Activated T-cell treated with anti-CD3 and anti-CD28 coated beads for 1 hour (primary cell): ENCODE data around the gene CHURC1.

Experiments used
- DNase-seq: peaks from one replicate; pipeline ENCODE4 v3.0.0-alpha.2; 2020; ENCODE audit warnings: low read depth

CHURC1 gene

DNA sequence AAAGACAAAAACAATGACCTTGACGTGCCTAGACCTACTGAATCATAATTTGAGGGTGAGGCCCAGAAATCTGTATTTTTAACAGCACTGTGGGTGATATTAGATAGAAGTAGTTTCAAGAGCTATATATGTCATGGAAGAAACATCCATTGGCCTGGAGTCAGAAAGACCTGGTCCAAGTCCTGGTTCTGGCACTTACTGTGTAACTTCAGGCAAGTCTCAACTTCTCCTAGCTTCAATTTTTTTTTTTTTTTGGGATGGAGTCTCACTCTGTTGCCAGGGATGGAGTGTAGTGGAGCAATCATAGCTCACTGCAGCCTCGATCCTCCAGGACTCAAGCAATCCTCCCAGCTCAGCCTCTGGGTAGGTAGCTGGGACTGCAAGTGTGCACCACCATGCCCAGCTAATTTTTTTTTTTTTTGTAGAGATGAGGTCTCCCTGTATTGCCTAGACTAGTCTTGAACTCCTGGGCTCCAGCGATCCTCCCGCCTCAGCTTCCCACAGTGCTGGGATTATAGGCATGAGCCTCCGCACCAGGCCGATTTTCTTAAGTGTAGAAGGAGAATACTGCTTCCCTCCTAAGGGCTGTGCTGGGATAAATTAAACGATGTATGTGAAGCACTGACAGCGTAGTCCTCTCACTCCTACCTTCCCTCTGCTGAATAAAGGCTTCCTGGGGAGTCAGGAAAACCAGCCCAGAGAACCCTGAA lies 42.6 kb downstream of the CHURC1 start:
- no peak for DNase-seq

DNA sequence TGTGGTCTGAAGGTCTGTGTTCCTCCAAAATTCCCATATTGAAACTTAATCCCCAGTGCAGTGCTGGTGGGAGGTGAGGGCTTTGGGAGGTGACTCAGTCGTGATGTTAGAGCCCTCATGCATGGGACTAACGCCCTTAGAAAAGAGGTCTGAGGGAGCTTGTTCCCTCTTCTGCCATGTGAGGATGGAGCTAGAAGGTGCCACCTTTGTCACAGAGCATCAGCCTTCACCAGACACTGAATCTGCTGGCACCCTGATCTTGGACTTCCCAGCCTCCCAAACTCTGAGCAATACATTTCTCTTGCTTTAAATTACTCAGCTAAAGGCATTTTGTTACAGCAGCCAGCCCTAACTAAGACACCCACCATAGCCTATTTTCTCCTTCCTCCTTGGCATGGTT lies 43.9 kb downstream of the CHURC1 start:
- DNase-seq, result no peak

DNA sequence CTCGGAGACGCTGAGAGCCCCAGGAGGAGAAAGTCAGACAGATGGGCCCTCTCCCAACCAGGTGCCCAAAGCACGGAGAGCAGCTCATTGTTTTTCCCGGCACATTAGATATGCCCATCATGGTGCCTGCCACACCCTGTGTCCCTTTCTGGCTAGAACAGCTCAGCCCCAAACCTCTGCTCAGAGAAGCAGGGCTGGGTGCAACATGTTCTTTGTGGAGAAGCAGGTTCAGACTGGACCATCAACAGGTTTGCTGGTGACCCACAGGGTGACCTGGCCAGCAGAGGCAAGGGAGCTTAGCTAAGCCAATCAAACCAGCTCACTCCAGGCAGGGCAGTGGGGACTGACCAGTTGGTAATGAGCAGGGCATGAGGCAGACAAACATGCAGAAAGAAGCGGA lies 44.5 kb downstream of the CHURC1 start:
- no peak for DNase-seq

DNA sequence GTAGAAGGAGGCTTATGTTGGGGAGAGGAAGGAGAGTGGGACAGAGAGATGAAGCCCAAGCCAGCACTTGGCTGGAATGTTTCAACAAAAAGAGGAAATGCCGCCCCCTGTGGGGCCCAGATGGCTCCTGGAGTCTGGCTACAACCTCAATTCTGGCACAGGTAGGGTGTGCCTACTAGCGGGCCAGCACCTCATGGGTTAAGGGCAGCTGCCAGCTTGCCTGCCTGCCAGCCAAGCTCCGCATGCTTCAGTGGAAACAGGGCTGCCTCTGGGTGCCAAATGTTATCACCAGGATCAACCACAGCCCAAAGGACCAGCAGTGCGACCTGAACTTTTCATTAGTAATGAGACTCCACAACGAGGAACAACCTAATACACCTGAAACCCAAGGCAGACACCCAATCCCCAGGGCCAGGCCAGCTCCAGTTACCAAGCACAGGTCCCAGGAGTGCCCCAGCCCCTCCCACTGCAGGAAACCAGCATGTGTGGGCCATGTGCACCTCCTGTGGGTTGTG lies 46.6 kb downstream of the CHURC1 start:
- no peak for DNase-seq

DNA sequence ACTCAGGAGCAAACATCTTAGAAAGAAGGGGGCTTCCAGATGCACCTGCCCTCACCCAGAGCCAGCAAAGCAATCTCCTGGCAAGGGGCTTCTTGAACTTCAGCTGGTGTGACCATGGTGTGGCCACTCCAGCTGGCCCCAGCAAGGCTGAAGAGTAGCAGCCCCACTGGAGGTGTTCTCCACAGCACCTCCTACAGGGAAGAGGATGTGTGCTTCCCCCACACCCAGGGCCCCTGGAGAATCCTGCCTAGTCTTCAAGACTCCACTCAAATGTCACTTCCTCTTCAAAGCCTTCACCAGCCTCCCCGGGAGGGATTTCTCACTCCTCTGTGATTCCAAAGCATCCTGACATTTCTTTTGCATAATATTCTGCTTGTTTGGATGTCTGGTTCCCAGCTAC lies 49.4 kb downstream of the CHURC1 start:
- DNase-seq, result no peak

DNA sequence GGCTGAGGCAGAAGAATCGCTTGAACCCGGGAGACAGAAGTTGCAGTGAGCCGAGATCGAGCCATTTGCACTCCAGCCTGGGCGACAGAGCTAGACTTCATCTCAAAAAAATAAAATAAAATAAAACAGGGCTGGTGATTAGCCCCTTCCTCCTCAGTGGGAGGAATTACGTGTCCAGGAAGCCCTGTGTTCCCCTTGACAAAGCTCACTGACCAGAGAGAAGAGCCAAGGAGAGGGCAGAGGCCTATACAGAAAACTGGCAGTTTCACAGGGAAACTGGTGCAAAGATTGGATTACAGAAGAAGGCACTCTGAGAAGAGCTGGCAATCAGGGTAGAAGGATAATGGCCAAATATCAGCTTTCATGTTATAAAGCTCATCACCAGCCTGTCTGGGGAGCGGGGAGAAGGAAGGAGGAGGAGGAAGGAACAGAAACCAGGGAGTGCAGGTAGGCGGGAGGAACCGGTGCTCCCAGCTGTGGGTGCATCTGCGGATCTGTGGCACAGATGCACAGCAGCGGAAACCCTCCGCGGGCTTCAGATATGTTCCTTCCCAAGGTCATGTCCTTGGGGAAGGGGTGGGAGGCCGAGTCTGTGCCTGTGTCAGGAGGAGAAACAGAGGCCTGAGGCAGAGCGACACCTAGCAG lies 51.2 kb downstream of the CHURC1 start:
- no peak for DNase-seq

DNA sequence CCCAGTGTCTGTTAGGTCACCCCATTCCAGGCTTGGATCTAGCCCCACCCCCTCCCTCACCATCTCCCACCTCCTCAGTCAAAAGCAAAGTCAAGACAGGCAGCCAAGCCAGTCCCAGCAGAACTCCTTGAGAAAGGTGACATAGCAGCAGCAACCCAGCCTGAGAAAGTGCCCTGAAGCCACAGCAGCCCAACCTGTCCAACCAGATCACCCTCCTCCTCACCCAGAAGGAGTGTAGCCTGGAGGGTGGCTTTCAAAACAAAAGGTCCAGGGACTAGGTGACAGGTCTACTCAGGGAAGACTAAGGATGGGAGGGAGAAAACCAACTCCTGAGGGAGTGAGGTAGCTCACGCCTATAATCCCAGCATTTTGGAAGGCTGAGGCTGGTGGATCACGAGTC lies 52.7 kb downstream of the CHURC1 start:
- no peak for DNase-seq

DNA sequence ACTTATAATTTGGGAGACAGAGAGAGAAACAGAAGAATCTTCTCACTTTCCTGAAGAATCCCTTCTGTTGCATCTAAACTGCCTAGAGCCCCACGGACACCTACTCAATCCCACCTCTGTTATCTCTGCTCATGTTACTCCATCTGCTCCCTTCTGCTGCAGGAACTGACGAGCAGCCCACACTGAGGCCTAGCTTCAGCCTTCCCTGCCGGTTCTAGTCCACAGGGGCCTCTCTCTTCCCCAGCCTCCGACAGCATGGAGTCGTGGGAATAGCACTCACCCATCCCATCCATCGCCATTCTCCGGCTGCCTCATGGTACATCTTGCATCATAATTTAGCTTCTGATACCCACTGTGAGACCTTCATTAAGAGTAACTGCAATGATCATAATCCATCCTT lies 53.9 kb downstream of the CHURC1 start:
- no peak for DNase-seq

DNA sequence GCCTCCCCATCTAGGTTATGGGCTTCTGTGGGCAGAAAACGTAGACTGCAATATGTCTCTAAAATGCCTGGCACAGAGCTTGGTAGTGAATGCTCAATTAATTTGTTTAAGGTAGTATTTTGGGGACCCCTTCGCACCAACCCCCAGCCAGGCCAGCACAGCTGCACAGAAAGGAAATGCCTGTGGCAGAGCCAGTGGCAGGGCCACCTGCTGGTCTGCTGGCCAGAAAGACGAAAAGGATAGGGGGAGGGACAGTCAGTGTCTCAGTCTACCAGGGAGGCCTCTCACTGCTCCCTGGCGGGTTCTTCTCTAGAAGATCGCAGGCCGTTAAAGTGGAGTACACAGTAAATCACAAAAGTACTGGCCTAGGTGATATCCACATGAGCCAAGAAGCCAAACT lies 54.4 kb downstream of the CHURC1 start:
- DNase-seq, result no peak

DNA sequence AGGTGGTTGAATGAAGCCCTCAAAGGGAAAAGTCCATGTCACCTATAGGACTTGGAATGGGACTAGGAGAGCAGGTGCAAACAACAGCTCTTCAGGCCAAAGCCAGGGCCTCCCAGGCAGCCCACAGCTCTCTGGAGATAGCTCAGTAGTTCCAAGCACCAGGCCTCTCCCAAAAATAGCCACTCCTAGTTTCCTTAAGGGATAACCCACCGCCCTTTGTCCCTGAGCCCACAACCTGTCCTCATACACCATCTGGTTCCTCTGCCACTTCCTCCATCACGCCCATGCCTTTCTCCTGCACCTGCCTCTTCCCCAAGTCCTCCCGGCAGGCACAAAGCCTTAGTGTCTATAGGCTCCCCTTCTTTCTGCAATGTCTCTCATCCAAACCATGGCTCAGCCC lies 55.8 kb downstream of the CHURC1 start:
- DNase-seq, result no peak

DNA sequence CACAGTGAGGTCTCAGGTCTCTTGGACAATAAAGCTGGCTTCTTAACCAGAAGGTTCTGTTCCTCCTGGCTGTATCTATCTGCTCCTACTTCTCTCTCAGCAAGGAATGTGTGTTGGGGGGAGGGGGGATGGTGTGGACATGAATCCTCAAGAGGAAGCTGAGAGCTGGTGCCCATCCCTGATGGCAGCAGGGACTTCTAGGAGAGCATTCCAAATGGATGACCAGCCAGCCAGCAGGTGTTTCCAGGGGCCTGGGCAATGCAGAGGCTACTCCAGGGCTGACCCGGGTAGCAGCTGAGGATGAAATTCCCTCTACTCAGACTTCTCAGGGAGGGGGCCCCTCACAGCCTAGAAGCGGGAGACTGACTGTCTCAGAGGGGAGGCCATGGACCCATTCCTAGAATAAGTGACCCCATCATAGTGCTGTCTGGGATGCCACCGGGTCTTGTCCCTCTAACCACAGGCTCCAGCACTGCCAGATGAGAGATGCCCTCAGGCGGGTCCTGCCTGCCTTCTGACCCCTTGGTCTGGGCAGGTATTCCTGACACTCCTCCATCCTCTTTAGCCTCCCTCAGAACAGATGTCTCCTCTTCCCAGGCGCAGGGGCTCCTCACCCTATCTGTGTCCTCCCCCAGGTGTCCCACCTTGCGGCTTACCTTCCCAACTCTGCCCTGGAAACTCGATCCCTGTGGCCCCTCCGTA lies 56.7 kb downstream of the CHURC1 start:
- DNase-seq, result no peak

DNA sequence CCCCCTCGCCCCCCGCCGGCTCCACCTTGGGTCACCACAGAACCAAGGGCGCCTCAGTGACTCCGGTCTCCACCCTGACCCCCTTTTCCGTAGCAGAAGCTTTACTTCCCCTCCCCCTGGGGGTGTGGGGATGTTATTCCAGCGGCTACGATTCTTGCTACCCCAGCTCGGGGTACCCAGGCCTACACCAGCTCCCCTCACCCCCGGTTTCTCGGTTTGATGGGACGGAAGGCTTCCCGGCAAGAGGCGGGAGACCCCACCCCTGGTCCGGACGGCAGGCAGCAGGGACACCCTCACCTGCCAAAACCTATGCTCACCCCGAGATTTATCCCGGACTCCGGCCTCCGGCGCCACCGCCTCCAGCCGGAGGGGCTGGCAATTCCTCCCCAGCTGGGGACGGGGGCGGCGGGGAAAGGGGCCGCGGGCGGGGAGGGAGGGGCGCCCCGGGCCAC lies 57.3 kb downstream of the CHURC1 start:
- DNase-seq, result no peak

DNA sequence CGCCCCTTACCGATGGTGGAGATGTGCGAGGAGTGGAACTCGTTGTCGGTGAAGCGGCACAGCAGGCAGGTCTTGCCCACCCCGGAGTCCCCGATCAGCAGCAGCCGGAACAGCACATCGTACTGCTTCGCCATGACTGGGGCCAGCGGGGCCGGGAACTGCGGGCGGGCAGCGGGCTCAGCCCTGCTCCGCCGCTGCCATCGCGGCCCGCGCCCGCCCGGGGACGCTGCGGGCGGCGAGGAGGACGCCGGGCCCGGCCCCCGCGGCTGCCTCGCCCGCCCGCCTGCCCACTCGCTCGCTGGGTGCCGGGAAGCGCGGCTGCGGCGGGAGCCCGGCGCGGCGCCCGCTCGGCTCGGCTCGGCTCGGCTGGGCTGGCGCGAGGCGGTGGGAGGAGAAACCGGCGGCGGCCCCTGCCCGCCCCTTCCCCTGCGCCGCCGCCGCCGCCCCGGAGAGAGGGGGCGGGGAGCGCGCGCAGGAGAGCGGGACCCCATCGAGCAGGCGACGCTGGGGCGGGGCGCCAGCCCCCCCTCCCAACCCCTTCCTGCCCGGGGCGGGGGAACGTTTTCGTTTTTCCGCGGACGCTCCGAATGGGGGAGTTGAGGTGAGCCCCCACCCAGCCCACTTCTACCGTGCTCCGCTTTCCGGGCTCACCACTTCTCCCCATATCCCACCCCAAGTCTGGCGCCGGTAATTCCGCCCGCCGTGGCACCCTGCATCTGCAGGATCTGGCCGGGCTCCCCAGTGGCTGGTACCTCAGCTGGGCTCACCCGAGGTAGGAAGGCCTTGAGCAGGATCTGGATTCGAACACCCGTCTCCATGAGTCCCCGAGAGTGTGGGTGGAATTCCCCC lies 57.9 kb downstream of the CHURC1 start, which contains the start of gene RAB15:
RAB15 (minus strand) TSS at position 394 of the 849 bp plus-strand sequence; CDS start at position 134, 260 bp downstream.
- no peak for DNase-seq

DNA sequence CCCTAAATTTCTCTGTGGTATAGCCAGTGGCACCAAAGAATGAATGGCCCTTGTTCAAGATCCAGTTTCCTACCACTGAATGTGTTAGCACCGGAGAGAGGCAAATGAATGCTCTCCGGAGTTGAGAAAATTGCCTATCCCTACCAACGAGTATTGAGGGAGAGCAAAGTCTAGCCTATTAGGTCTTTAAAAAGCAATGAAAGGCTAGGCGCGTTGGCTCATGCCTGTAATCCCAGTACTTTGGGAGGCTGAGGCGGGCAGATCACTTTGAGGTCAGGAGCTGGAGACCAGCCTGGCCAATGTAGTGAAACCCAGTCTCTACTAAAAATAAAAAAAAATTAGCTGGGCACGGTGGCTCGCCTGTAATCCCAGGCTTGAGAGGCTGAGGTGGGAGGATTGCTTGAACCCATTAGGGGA lies 58.8 kb downstream of the CHURC1 start:
- no peak for DNase-seq

DNA sequence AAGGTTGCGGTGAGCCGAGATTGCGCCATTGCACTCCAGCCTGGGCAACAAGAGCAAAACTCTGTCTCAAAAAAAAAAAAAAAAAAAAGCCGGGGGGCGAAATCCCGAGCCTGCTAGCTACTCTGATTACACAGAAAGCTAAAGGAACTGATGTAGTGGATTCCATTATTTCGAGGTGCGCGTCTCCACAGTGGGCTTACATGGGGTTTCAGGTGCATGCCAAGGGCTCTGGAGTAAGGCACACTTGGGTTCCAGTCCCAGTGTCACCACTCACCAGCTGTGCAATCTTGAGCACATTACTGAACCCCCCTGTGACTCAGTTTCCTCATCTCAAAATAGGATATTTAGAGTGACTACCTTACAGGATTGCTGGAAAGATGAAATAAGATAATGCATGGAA lies 59.6 kb downstream of the CHURC1 start:
- no peak for DNase-seq

DNA sequence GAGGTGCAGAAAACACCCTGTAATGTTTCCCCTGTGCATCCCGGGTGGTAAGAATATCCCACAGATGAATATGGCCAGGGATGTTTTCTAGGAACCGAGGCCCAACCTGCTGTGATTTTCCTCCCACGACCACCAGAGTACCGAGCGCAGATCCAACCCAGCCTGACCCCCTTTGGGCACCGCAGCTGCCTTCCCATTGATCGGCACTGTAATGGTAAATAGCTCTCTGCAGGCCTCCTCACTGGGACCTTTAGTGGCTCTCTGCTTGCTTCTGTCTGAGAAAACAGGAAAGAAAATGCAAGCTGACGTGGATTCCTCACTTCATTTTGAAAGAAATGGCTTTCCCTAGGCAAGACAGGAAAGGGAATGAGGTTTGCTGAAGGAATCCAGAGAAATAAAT lies 60.3 kb downstream of the CHURC1 start:
- no peak for DNase-seq

DNA sequence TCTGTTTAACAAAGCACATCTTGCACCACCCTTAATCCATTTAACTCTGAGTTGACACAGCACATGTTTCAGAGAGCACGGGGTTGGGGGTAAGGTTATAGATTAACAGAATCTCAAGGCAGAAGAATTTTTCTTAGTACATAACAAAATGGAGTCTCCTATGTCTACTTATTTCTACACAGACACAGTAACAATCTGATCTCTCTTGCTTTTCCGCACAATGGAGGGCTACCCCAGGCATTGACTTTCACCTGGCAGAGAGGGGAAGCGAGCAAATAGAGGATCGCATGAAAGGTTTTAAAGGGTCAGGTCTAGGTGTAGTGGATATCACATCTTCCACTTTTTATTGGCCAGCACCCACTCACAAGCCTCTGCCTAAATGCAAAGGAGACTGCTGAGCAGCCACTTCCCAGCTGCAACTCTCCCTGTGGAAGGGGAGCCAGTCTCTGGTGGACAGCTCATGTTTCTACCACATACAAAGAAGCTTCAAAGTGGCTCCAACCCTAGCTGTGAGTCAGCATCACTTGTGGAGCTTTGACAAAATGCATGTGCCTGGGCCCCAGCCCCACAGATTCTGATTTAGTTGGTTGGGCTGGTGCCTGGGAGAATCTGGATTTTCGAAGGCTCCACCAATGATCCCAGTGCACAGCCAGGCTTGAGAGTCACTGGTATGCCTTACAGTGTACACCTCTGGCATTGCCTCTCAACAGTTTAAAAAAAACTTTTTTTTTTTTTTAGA lies 65.2 kb downstream of the CHURC1 start:
- DNase-seq, result no peak

DNA sequence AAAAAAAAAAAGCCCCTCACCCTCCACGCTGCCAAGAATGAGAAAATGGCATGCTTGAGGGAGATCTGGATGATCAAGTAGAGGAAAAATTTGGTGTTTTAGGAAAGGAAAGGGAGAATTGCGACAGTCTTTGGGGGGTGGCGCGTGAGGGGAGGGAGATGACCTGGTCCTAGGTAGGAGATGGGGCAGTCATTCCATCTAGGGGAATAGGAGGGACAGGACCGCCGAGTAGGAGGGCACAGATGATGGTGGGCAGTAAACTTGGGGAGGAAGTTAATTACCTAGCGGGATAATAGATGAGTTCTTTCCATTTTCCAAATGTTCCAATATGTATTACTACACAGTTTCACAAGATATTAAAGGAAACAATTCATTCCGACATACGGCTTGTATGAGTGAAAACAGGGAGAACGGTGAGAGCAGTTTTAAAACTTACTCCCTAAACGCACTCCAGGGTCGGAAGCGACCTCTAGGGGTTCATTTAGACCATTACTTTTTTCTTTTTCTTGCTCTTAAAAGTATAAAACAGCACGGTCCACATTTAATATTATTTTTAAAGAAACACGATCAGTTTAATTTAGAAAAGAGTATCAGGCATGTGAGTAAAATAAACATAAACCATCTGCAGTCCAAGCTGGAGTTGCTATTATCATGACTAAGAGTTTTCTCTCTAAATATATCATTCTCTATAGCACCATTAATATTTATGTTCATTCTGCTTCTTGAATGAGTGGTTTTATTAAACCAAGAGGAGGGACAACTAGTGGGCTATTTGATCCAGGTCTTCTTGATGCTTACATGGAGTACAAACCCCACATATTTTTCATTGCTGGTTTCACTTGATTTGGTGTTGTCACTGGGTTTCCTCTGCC lies 69.4 kb downstream of the CHURC1 start:
- DNase-seq, result peak; percentile 32
